GM23338 (cell line): ENCODE results near the gene ACTL6B. TPM values are rescaled to one million over a fixed set of nuclear protein-coding genes. Genes with fewer than 3 reads are reported as not detected.

ENCODE experiments used
- ATAC-seq: fragments of 200-7000 bp; cut with Tn5 transposase; 3 replicates; pipeline ENCODE4 v1.9.1; 2020
- DNase-seq: peaks from one replicate; pipeline ENCODE4 v3.0.0-alpha.2; 2015; ENCODE audit warnings: low spot score
- H2AFZ ChIP-seq: fragments of 200-600 bp; sonication (generic); 2 replicates; pipeline ENCODE4 v1.8.0; 2016; ENCODE audit warnings: antibody characterized with exemption, mild to moderate bottlenecking, moderate library complexity
- H3F3A ChIP-seq: fragments of 200-600 bp; sonication (generic); replicated peaks from 2 replicates; pipeline ENCODE4 v1.8.0; 2017; ENCODE audit warnings: antibody characterized with exemption, mixed run types, low read depth
- H3K27ac ChIP-seq: fragments of 200-600 bp; sonication (generic); 2 replicates; pipeline ENCODE4 v1.6.1; 2016; ENCODE audit warnings: low read depth
- H3K27me3 ChIP-seq: fragments of 200-600 bp; sonication (generic); 2 replicates; pipeline ENCODE4 v1.8.0; 2016; ENCODE audit warnings: mild to moderate bottlenecking, mixed run types, moderate library complexity; ENCODE audit not compliant: insufficient read depth
- H3K36me3 ChIP-seq: fragments of 200-600 bp; sonication (generic); 2 replicates; pipeline ENCODE4 v1.8.0; 2016; ENCODE audit warnings: mild to moderate bottlenecking; ENCODE audit not compliant: insufficient read depth
- H3K4me1 ChIP-seq: fragments of 200-600 bp; sonication (generic); 2 replicates; pipeline ENCODE4 v1.8.0; 2016; ENCODE audit warnings: mild to moderate bottlenecking, moderate library complexity; ENCODE audit not compliant: insufficient read depth
- H3K4me2 ChIP-seq: fragments of 200-600 bp; sonication (generic); 2 replicates; pipeline ENCODE4 v1.7.1; 2017; ENCODE audit warnings: mixed run types
- H3K4me3 ChIP-seq: fragments of 200-600 bp; sonication (generic); 2 replicates; pipeline ENCODE4 v1.6.1; 2016; ENCODE audit warnings: mixed run types
- H3K79me2 ChIP-seq: fragments of 200-600 bp; sonication (generic); replicated peaks from 2 replicates; pipeline ENCODE4 v1.8.0; 2017; ENCODE audit warnings: mild to moderate bottlenecking; ENCODE audit not compliant: insufficient read depth
- H3K9me2 ChIP-seq: fragments of 200-600 bp; sonication (generic); 2 replicates; pipeline ENCODE4 v1.8.0; 2017; ENCODE audit not compliant: insufficient read depth
- H4K20me1 ChIP-seq: fragments of 200-600 bp; sonication (generic); replicated peaks from 2 replicates; pipeline ENCODE4 v1.8.0; 2017; ENCODE audit warnings: mild to moderate bottlenecking; ENCODE audit not compliant: insufficient read depth
- H3K27ac Mint-ChIP-seq: 2 replicates; pipeline ENCODE4 v1.8.0; 2020; ENCODE audit warnings: inconsistent platforms, mild to moderate bottlenecking, moderate library complexity, mixed read lengths
- H3K27me3 Mint-ChIP-seq: 3 replicates; pipeline ENCODE4 v1.8.0; 2022; ENCODE audit warnings: low read depth, mild to moderate bottlenecking, moderate library complexity, mixed read lengths, inconsistent platforms; ENCODE audit not compliant: insufficient read depth, poor library complexity
- H3K36me3 Mint-ChIP-seq: 3 replicates; pipeline ENCODE4 v1.8.0; 2021; ENCODE audit warnings: low read depth, mild to moderate bottlenecking, inconsistent platforms, moderate library complexity, mixed read lengths
- H3K4me1 Mint-ChIP-seq: 3 replicates; pipeline ENCODE4 v1.8.0; 2020; ENCODE audit warnings: mild to moderate bottlenecking, inconsistent platforms, mixed read lengths
- H3K4me3 Mint-ChIP-seq: 3 replicates; pipeline ENCODE4 v1.8.0; 2021; ENCODE audit warnings: moderate library complexity, mild to moderate bottlenecking, inconsistent platforms, mixed read lengths
- H3K9me3 Mint-ChIP-seq: 3 replicates; pipeline ENCODE4 v1.8.0; 2020; ENCODE audit warnings: moderate library complexity, mild to moderate bottlenecking, inconsistent platforms, mixed read lengths
- CTCF ChIP-seq, 2 experiments: fragments of 200-600 bp in 1 of 2; sonication (generic) in 1 of 2; conservative IDR thresholded peaks; 2 replicates each; pipeline versions ENCODE4 v1.5.1 to v1.6.1; 2016 to 2017; ENCODE audit warnings: antibody characterized with exemption in 2 of 2, low read depth in 2 of 2, mild to moderate bottlenecking in 2 of 2, moderate library complexity in 1 of 2
- EZH2phosphoT487 ChIP-seq: fragments of 200-600 bp; sonication (generic); IDR thresholded peaks from one replicate; pipeline ENCODE4 v1.8.1; 2018; ENCODE audit warnings: antibody characterized with exemption; ENCODE audit not compliant: unreplicated experiment
- REST ChIP-seq: IDR thresholded peaks from one replicate; pipeline ENCODE4 v1.6.1; 2018; ENCODE audit warnings: antibody characterized with exemption; ENCODE audit not compliant: unreplicated experiment
- STAT1 ChIP-seq: IDR thresholded peaks from one replicate; pipeline ENCODE4 v1.6.1; 2016; ENCODE audit warnings: antibody characterized with exemption; ENCODE audit not compliant: unreplicated experiment
- ZNF462 ChIP-seq: fragments of 250-450 bp; sonication (Bioruptor Pico); IDR thresholded peaks from 2 replicates; pipeline ENCODE4 v1.5.0; 2020; ENCODE audit warnings: mild to moderate bottlenecking, moderate library complexity
- polyA plus RNA-seq: library from polyadenylated mRNA; unstranded; fragments of >200 nt; fragmentation: Nextera tagmentation; extraction: Ambion mirVana; gene quantifications from 2 replicates; pipeline ENCODE4 v1.2.1, GENCODE V29; 2016
- total RNA-seq: library from RNA; depleted of rRNA; stranded (reverse); fragments of >200 nt; shearing (Covaris generic); gene quantifications from 2 replicates; pipeline ENCODE4 v1.2.3, GENCODE V29; 2014

ACTL6B gene
- total and polyA plus RNA-seq, 2 experiments from 2014 or later = 0.69 to 2.5 TPM

GRCh38 chr7:100676501-100677306 is 20.5 kb upstream of the ACTL6B start:
- peaks cover 34% of the 10 kb centered on the region for H3K36me3 Mint-ChIP-seq
- Histone ChIP-seq H3K27me3 (peaks cover 13% of the 10 kb centered on the region), H3F3A (peaks cover 33% of the 10 kb centered on the region), H4K20me1 (no peaks in the 10 kb centered on the region; the same call in 1 of the 2 replicates), H3K4me1 (peaks cover 11% of the 10 kb centered on the region), H2AFZ (no peak overlapping the region), H3K4me3 (peak overlapping the region; percentile 93), H3K9me2 (no peaks in the 10 kb centered on the region), H3K27ac (no peak overlapping the region), H3K79me2 (no peaks in the 10 kb centered on the region), H3K36me3 (no peaks in the 10 kb centered on the region), H3K4me2 (peak overlapping the region; percentile 99)
- peaks cover 11% of the 10 kb centered on the region for H3K4me1 Mint-ChIP-seq
- no peak for TF ChIP-seq EZH2phosphoT487
- no peak for TF ChIP-seq CTCF (conservative IDR thresholded peaks at IDR 0.05; ENCODE audit: low read depth in 2 of 2)
- TF ChIP-seq REST = no peak
- TF ChIP-seq ZNF462 = no peak
- no peak for TF ChIP-seq STAT1
- peak overlapping the region; percentile 78 for H3K27ac Mint-ChIP-seq
- no peak for ATAC-seq
- H3K9me3 Mint-ChIP-seq = no peaks in the 10 kb centered on the region
- peak overlapping the region; percentile 79 for H3K4me3 Mint-ChIP-seq
- H3K27me3 Mint-ChIP-seq = peaks cover 33% of the 10 kb centered on the region
- DNase-seq = no peak
